Measurements from ENCODE around the gene ANKRD17. TPM values are rescaled to one million over a fixed set of nuclear protein-coding genes. Genes with fewer than 3 reads are reported as not detected.
"Not testable (repeated sequence)": the region's sequence is repeated elsewhere in the genome, so short reads cannot be mapped to it uniquely, and the experiment has no call there.

Gene ANKRD17
- total RNA-seq, 1 donor from 2014 or later, result 52.0 TPM

- no peaks in the 10 kb centered on the region for H3K36me3 ChIP-seq
- H3K9me3 ChIP-seq, result no peaks in the 10 kb centered on the region
- peak overlapping the region; percentile 86 to 97 for H3K4me3 ChIP-seq
- H3K27me3 ChIP-seq, result no peaks in the 10 kb centered on the region
- no peak for DNase-seq (ENCODE audit: low spot score in 2 of 2)
- peaks cover 4 to 29% of the 10 kb centered on the region in 2 donors for H3K4me1 ChIP-seq
- peak overlapping the region; percentile 92 to 99 for H3K27ac ChIP-seq
- TF ChIP-seq CTCF (IDR thresholded peaks at IDR 0.05), result peak in 2 of 3 experiments; percentile 8 to 32
- intact Hi-C loops (cut with DNase I), result loop anchor here (2.0 to 5.0 kb wide), 3 partner anchors 36 to 131 kb away; no protein-coding TSS in a partner anchor
These were observed 237 bp downstream of the ANKRD17 start for GRCh38 chr4:73258436-73258685.

GRCh38 chr4:73257651-73258435 is 755 bp downstream of the ANKRD17 start:
- Histone ChIP-seq H3K9me3 (no peaks in the 10 kb centered on the region), H3K27ac (peak overlapping the region; percentile 92 to 99), H3K36me3 (no peaks in the 10 kb centered on the region), H3K4me1 (peaks cover 4 to 29% of the 10 kb centered on the region in 2 donors), H3K27me3 (no peaks in the 10 kb centered on the region), H3K4me3 (peak overlapping the region; percentile 86 to 97)
- no peak for TF ChIP-seq CTCF (IDR thresholded peaks at IDR 0.05)
- DNase-seq (ENCODE audit: low spot score in 2 of 2), result no peak
- intact Hi-C loops (cut with DNase I), result loop anchor here (2.0 to 5.0 kb wide), 3 partner anchors 35 to 131 kb away; no protein-coding TSS in a partner anchor

GRCh38 chr4:73257234-73257633 is 1.4 kb downstream of the ANKRD17 start:
- DNase-seq (ENCODE audit: low spot score in 2 of 2), result peak; percentile 43 to 89
- H3K4me3 ChIP-seq, result peak overlapping the region; percentile 86 to 97
- H3K36me3 ChIP-seq, result no peaks in the 10 kb centered on the region
- no peaks in the 10 kb centered on the region for H3K27me3 ChIP-seq
- H3K9me3 ChIP-seq, result no peaks in the 10 kb centered on the region
- H3K27ac ChIP-seq, result peak overlapping the region; percentile 92 to 99
- intact Hi-C loops (cut with DNase I), result loop anchor here (5.0 kb wide), 2 partner anchors 115 to 130 kb away; no protein-coding TSS in a partner anchor
- H3K4me1 ChIP-seq, result peaks cover 4 to 29% of the 10 kb centered on the region in 2 donors
- peak; percentile 54 to 74 (median 71) for TF ChIP-seq CTCF (IDR thresholded peaks at IDR 0.05)

- DNase-seq (ENCODE audit: low spot score in 2 of 2); H3K27ac ChIP-seq; H3K9me3 ChIP-seq; H3K27me3 ChIP-seq; H3K36me3 ChIP-seq: not testable (repeated sequence)
- peak overlapping the region in 1 of 2 donors; percentile 97 for H3K4me3 ChIP-seq
- peaks cover 4 to 29% of the 10 kb centered on the region in 2 donors for H3K4me1 ChIP-seq
- intact Hi-C loops (cut with DNase I), result loop anchor here (5.0 kb wide), 2 partner anchors 114 to 129 kb away; no protein-coding TSS in a partner anchor
These were observed 2.8 kb downstream of the ANKRD17 start for GRCh38 chr4:73255847-73256246.

GRCh38 chr4:73252001-73252400 is 6.6 kb downstream of the ANKRD17 start:
- DNase-seq (ENCODE audit: low spot score in 2 of 2), result no peak
- H3K4me3 ChIP-seq, result no peak overlapping the region
- intact Hi-C loops (cut with DNase I), result no loop called here
- no peak for TF ChIP-seq CTCF (IDR thresholded peaks at IDR 0.05)
- no peak overlapping the region for H3K27ac ChIP-seq
- H3K9me3 ChIP-seq, result no peaks in the 10 kb centered on the region
- no peaks in the 10 kb centered on the region for H3K27me3 ChIP-seq
- no peaks in the 10 kb centered on the region for H3K36me3 ChIP-seq
- peaks cover 0 to 26% of the 10 kb centered on the region in 2 donors for H3K4me1 ChIP-seq

GRCh38 chr4:73251384-73251783 is 7.2 kb downstream of the ANKRD17 start:
- Histone ChIP-seq H3K27me3 (no peaks in the 10 kb centered on the region), H3K9me3 (no peaks in the 10 kb centered on the region), H3K27ac (no peak overlapping the region), H3K4me1 (peaks cover 0 to 24% of the 10 kb centered on the region in 2 donors), H3K4me3 (no peak overlapping the region), H3K36me3 (no peaks in the 10 kb centered on the region)
- TF ChIP-seq CTCF (IDR thresholded peaks at IDR 0.05), result no peak
- intact Hi-C loops (cut with DNase I), result no loop called here
- no peak for DNase-seq (ENCODE audit: low spot score in 2 of 2)
